ENCODE measurements around the gene KLK3. TPM values are rescaled to one million over a fixed set of nuclear protein-coding genes. Genes with fewer than 3 reads are reported as not detected.

Gene KLK3
- total RNA-seq, 5 donors from 2014 or later (not counting 1 experiment from before 2014, with no cell fraction given): not detected

DNA sequence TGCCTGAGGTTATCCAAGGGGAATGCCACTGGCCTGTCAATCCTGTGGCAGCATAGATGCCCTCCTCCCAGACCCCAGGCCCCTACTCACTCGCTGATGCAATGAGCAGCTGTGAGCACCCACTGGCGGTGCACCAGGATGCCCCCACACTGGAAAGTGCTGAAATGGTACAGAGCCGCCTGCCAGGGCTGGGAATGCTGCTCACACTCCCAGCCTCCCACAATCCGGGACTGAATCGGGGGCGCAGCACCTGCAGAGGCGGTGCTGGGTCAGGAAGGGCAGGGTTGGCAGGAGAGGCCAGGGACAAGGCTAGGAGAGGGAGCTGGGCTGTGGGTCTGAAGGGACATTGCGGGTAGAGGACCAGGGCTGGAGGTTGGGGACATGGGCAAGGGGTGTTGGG lies 33.1 kb upstream of the KLK3 start:
- H3K27me3 Mint-ChIP-seq: peaks cover 68 to 73% of the 10 kb centered on the region in 2 donors
- ATAC-seq (replicated peaks in 1 of 4): no peak
- no peaks in the 10 kb centered on the region for H3K36me3 Mint-ChIP-seq
- Histone ChIP-seq H3K9me3 (no peaks in the 10 kb centered on the region), H3K4me1 (ENCODE audit: control insufficient read depth in 1 of 2, extremely low read depth in 1 of 2, insufficient read depth in 2 of 2, low read length in 2 of 2) (peaks cover 0 to 20% of the 10 kb centered on the region in 2 experiments), H3K4me3 (ENCODE audit: control insufficient read depth in 1 of 2, extremely low read depth in 1 of 2, low read length in 1 of 2) (no peak overlapping the region), H3K36me3 (ENCODE audit: control insufficient read depth in 2 of 2, extremely low read depth in 1 of 2, insufficient read depth in 1 of 2, low read length in 1 of 2) (no peaks in the 10 kb centered on the region), H3K27me3 (replicated peaks in 1 of 2; ENCODE audit: control insufficient read depth in 2 of 2, extremely low read depth in 1 of 2, insufficient read depth in 2 of 2, low read length in 1 of 2) (peaks cover 4 to 77% of the 10 kb centered on the region in 2 experiments), H3K27ac (ENCODE audit: low read length) (no peak overlapping the region)
- no peaks in the 10 kb centered on the region for H3K9me3 Mint-ChIP-seq
- peaks cover 21 to 33% (median 27%) of the 10 kb centered on the region in 3 donors for H3K4me1 Mint-ChIP-seq
- no peak overlapping the region for H3K27ac Mint-ChIP-seq
- ChIA-PET POLR2A (no interaction called here), CTCF (no interaction called here)
- DNase-seq: no peak
- 51% methylated on average over 4 of the region's 8 CpGs for WGBS (ENCODE audit: insufficient coverage)
- peak overlapping the region in 1 of 3 donors; percentile 69 for H3K4me3 Mint-ChIP-seq

DNA sequence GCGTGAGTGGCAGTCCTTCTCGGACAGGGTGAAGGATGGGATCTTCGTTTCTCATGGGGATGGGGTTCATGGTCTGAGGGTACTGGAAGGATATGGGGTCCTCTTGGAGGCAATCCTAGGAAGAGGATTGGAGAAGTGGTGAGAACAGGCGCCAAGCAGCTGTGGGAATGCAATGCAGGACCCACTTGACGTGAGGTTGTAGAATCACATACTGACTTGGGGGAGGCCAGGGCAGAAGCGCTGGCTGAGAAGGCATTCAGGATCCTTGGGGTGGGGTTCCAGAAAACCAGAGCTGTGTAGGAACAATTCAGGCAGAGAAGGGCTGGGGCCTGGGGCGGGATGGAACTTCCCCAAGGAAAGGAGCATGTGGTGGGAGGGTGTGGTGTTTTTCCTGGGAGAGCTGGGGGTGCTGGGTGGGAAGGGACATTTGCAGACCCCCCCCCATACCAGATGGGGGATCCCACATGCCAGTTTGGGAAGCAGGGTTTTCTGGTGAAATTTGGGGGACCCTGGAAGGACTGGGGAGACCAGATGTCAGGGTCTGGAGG lies 32.0 kb upstream of the KLK3 start:
- Mint-ChIP-seq H3K27ac (peak overlapping the region in 1 of 2 donors; percentile 48), H3K36me3 (no peaks in the 10 kb centered on the region), H3K4me3 (no peak overlapping the region), H3K9me3 (no peaks in the 10 kb centered on the region), H3K27me3 (peaks cover 65 to 70% of the 10 kb centered on the region in 2 donors), H3K4me1 (peaks cover 21 to 29% (median 27%) of the 10 kb centered on the region in 3 donors)
- WGBS (ENCODE audit: insufficient coverage): 72% methylated on average over 6 of the region's 7 CpGs
- ATAC-seq (replicated peaks in 1 of 4) (no peak), DNase-seq (no peak)
- Histone ChIP-seq H3K27me3 (replicated peaks in 1 of 2; ENCODE audit: control insufficient read depth in 2 of 2, extremely low read depth in 1 of 2, insufficient read depth in 2 of 2, low read length in 1 of 2) (peaks cover 4 to 76% of the 10 kb centered on the region in 2 experiments), H3K4me3 (ENCODE audit: control insufficient read depth in 1 of 2, extremely low read depth in 1 of 2, low read length in 1 of 2) (no peak overlapping the region), H3K4me1 (ENCODE audit: control insufficient read depth in 1 of 2, extremely low read depth in 1 of 2, insufficient read depth in 2 of 2, low read length in 2 of 2) (peaks cover 0 to 19% of the 10 kb centered on the region in 2 experiments), H3K36me3 (ENCODE audit: control insufficient read depth in 2 of 2, extremely low read depth in 1 of 2, insufficient read depth in 1 of 2, low read length in 1 of 2) (no peaks in the 10 kb centered on the region), H3K9me3 (no peaks in the 10 kb centered on the region), H3K27ac (ENCODE audit: low read length) (no peak overlapping the region)
- POLR2A ChIA-PET: no interaction called here
- CTCF ChIA-PET: interaction anchor here in 1 of 2 donors (0.5 kb wide), 1 partner anchor 280 kb away, joined by 3 read pairs; no protein-coding TSS in a partner anchor

DNA sequence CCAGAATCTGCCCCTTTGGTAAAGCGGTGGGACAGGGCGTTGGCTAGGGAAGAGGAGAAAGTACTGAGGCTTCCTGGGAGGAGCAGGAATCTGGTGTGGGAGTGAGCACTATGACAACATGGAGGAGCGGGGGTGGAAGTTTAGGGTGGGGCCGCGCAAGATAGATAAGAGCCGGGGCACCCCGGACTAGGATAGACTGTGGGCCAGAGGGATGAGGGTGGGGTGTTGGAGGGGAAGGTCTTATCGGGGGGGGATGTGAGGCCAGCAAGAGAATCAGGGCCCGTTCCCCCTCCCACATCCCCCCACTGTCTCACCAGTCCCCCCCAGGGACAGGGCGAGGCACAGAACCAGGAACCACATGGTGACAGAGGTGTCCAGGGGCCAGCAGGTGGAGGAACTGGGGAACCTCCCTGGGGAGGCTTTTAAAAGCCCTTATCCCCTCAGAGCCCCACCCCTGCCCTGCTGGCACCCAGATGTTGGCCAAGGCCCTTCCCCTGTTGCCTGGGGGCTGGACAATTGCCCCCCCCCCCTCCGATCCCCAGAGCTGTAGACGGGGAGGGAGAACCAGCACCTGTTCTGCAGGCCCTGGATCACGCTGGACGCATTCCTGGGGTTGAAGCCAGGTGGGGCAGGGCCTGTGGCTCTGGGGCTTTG lies 31.2 kb upstream of the KLK3 start, which contains the start of gene KLK1:
Gene KLK1, minus strand, starts transcription at position 399 of the 654 bp plus-strand sequence. Its CDS starts 39 bp downstream, at position 360.
- H3K27me3 Mint-ChIP-seq: peaks cover 65 to 68% of the 10 kb centered on the region in 2 donors
- ATAC-seq (replicated peaks in 1 of 4) (no peak), DNase-seq (no peak)
- H3K9me3 Mint-ChIP-seq: no peaks in the 10 kb centered on the region
- 79% methylated on average over 7 of the region's 14 CpGs for WGBS (ENCODE audit: insufficient coverage)
- peaks cover 18 to 26% (median 23%) of the 10 kb centered on the region in 3 donors for H3K4me1 Mint-ChIP-seq
- H3K27me3 ChIP-seq (replicated peaks in 1 of 2; ENCODE audit: control insufficient read depth in 2 of 2, extremely low read depth in 1 of 2, insufficient read depth in 2 of 2, low read length in 1 of 2): peaks cover 3 to 74% of the 10 kb centered on the region in 2 experiments
- no peaks in the 10 kb centered on the region for H3K9me3 ChIP-seq
- H3K4me1 ChIP-seq (ENCODE audit: control insufficient read depth in 1 of 2, extremely low read depth in 1 of 2, insufficient read depth in 2 of 2, low read length in 2 of 2): peaks cover 0 to 11% of the 10 kb centered on the region in 2 experiments
- no peak within 1 kb of the TSS for H3K4me3 Mint-ChIP-seq
- peak within 1 kb of the TSS in 1 of 2 donors; percentile 48 for H3K27ac Mint-ChIP-seq
- no peaks in the 10 kb centered on the region for H3K36me3 Mint-ChIP-seq
- no peak within 1 kb of the TSS for H3K4me3 ChIP-seq (ENCODE audit: control insufficient read depth in 1 of 2, extremely low read depth in 1 of 2, low read length in 1 of 2)
- H3K36me3 ChIP-seq (ENCODE audit: control insufficient read depth in 2 of 2, extremely low read depth in 1 of 2, insufficient read depth in 1 of 2, low read length in 1 of 2): no peaks in the 10 kb centered on the region
- ChIA-PET CTCF (interaction anchor here in 1 of 2 donors (0.5 kb wide), 1 partner anchor 281 kb away, joined by 3 read pairs; no protein-coding TSS in a partner anchor), POLR2A (no interaction called here)
- H3K27ac ChIP-seq (ENCODE audit: low read length): no peak within 1 kb of the TSS

DNA sequence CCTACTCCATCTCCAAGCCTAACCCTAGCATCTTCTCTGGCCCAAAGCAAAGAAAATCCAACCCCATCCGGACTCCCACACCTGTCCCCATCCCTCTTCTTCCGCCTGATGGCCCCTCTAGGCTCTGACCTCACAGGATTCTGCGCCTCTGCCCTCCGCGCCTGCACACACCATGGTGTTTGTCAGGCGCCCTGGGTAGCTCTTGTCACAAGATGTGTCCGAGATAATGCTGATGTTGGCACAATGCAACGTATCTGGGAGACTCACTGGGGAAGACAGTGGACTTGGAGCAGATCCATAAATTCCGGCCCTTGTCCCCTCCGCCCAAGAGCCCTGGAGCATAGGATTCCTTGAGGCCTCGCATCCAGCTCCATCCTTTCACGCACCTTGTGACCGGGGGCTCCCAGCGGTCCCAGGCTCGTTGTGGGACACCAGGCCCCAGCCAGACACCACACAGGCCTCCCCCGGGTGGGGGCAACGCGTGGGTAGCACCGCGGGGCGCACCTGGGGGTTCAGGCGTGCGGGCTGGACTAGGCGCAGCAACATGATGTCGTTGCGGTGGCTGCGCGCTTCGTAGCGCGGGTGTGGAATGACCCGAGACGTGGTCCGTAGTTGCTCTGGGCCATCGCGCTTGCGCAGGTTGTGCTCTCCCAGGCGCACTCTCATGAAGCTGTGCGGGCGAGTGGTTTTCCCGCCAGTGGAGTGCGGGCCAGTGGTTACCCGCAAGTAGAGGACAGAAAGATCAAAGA lies 28.0 kb upstream of the KLK3 start:
- H3K4me1 ChIP-seq (ENCODE audit: control insufficient read depth in 1 of 2, extremely low read depth in 1 of 2, insufficient read depth in 2 of 2, low read length in 2 of 2): no peaks in the 10 kb centered on the region
- Mint-ChIP-seq H3K36me3 (no peaks in the 10 kb centered on the region), H3K4me1 (peaks cover 0 to 2% (median 2%) of the 10 kb centered on the region in 3 donors), H3K27ac (no peak overlapping the region), H3K4me3 (no peak overlapping the region), H3K9me3 (no peaks in the 10 kb centered on the region), H3K27me3 (peaks cover 42 to 55% of the 10 kb centered on the region in 2 donors)
- H3K4me3 ChIP-seq (ENCODE audit: control insufficient read depth in 1 of 2, extremely low read depth in 1 of 2, low read length in 1 of 2): no peak overlapping the region
- WGBS (ENCODE audit: insufficient coverage): 69% methylated on average over 39 of the region's 43 CpGs
- H3K9me3 ChIP-seq: no peaks in the 10 kb centered on the region
- no peak overlapping the region for H3K27ac ChIP-seq (ENCODE audit: low read length)
- no peak for DNase-seq
- H3K27me3 ChIP-seq (replicated peaks in 1 of 2; ENCODE audit: control insufficient read depth in 2 of 2, extremely low read depth in 1 of 2, insufficient read depth in 2 of 2, low read length in 1 of 2): peaks cover 1 to 62% of the 10 kb centered on the region in 2 experiments
- CTCF ChIA-PET: no interaction called here
- H3K36me3 ChIP-seq (ENCODE audit: control insufficient read depth in 2 of 2, extremely low read depth in 1 of 2, insufficient read depth in 1 of 2, low read length in 1 of 2): no peaks in the 10 kb centered on the region
- ATAC-seq (replicated peaks in 1 of 4): no peak
- POLR2A ChIA-PET: no interaction called here

DNA sequence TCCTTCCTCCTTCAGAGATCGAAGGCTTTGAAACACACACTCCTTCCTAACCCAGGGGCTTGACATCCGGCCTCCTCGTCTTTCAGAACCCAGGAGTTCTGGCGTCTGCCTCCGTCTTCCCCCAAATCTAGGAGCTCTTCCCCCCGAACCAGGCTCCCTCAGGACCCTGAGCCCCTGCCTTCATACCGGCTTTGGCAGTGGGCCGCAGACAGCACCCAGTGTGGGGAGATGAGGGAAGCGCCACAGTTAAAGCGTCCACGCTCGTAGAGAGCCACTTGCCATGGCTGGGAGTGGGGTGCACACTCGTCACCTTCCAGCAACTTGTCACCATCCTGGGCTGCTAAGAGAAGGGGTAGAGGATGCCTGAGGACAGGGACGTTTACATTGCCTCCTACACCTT lies 27.2 kb upstream of the KLK3 start:
- Mint-ChIP-seq H3K27me3 (peaks cover 41 to 53% of the 10 kb centered on the region in 2 donors), H3K4me3 (no peak overlapping the region), H3K36me3 (no peaks in the 10 kb centered on the region), H3K4me1 (no peaks in the 10 kb centered on the region), H3K9me3 (no peaks in the 10 kb centered on the region), H3K27ac (no peak overlapping the region)
- 56% methylated on average over 3 of the region's 14 CpGs for whole genome bisulfite sequencing (ENCODE audit: insufficient coverage)
- POLR2A ChIA-PET: no interaction called here
- Histone ChIP-seq H3K27ac (ENCODE audit: low read length) (no peak overlapping the region), H3K27me3 (replicated peaks in 1 of 2; ENCODE audit: control insufficient read depth in 2 of 2, extremely low read depth in 1 of 2, insufficient read depth in 2 of 2, low read length in 1 of 2) (peaks cover 0 to 55% of the 10 kb centered on the region in 2 experiments), H3K9me3 (no peaks in the 10 kb centered on the region), H3K36me3 (ENCODE audit: control insufficient read depth in 2 of 2, extremely low read depth in 1 of 2, insufficient read depth in 1 of 2, low read length in 1 of 2) (no peaks in the 10 kb centered on the region), H3K4me1 (ENCODE audit: control insufficient read depth in 1 of 2, extremely low read depth in 1 of 2, insufficient read depth in 2 of 2, low read length in 2 of 2) (no peaks in the 10 kb centered on the region), H3K4me3 (ENCODE audit: control insufficient read depth in 1 of 2, extremely low read depth in 1 of 2, low read length in 1 of 2) (no peak overlapping the region)
- no peak for ATAC-seq (replicated peaks in 1 of 4)
- no peak for DNase-seq
- CTCF ChIA-PET: no interaction called here

DNA sequence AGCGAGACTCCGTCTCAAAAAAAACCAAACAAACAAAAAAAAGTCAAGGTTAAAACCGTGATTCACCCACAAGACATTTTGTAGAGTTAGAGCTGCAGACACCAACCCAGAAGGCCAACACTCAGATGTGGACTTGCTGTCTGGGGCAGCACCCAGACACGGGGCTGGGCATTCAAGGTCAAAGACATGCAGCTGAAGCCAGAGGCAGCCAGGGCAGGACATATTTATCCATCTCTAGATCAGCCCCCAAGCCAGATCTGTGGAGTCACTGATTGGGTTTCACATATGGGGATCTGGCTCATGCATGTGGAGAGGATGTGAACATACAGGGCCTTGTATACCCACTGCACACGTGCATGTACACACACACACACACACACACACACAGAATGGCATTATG lies 24.9 kb upstream of the KLK3 start:
- no peak overlapping the region for H3K27ac Mint-ChIP-seq
- H3K4me3 Mint-ChIP-seq: no peak overlapping the region
- CTCF ChIA-PET: no interaction called here
- no peaks in the 10 kb centered on the region for H3K36me3 ChIP-seq (ENCODE audit: control insufficient read depth in 2 of 2, extremely low read depth in 1 of 2, insufficient read depth in 1 of 2, low read length in 1 of 2)
- no peak overlapping the region for H3K27ac ChIP-seq (ENCODE audit: low read length)
- no peaks in the 10 kb centered on the region for H3K36me3 Mint-ChIP-seq
- DNase-seq (no peak), ATAC-seq (replicated peaks in 1 of 4) (no peak)
- no peak overlapping the region for H3K4me3 ChIP-seq (ENCODE audit: control insufficient read depth in 1 of 2, extremely low read depth in 1 of 2, low read length in 1 of 2)
- H3K9me3 ChIP-seq: no peaks in the 10 kb centered on the region
- POLR2A ChIA-PET: no interaction called here
- H3K4me1 ChIP-seq (ENCODE audit: control insufficient read depth in 1 of 2, extremely low read depth in 1 of 2, insufficient read depth in 2 of 2, low read length in 2 of 2): no peaks in the 10 kb centered on the region
- peaks cover 49 to 58% of the 10 kb centered on the region in 2 donors for H3K27me3 Mint-ChIP-seq
- no peaks in the 10 kb centered on the region for H3K9me3 Mint-ChIP-seq
- peaks cover 0 to 59% of the 10 kb centered on the region in 2 experiments for H3K27me3 ChIP-seq (replicated peaks in 1 of 2; ENCODE audit: control insufficient read depth in 2 of 2, extremely low read depth in 1 of 2, insufficient read depth in 2 of 2, low read length in 1 of 2)
- 75% methylated on average over 2 of the region's 5 CpGs for WGBS (ENCODE audit: insufficient coverage)
- H3K4me1 Mint-ChIP-seq: peaks cover 0 to under 1% (median 0%) of the 10 kb centered on the region in 3 donors

Data from T-cell (primary cell).